ENCODE measurements around the gene EXOC4. TPM values are rescaled to one million over a fixed set of nuclear protein-coding genes. Genes with fewer than 3 reads are reported as not detected.

EXOC4 gene
- total and polyA plus RNA-seq, 12 donors = 7.5 to 41.7 (median 34.6) TPM

DNA sequence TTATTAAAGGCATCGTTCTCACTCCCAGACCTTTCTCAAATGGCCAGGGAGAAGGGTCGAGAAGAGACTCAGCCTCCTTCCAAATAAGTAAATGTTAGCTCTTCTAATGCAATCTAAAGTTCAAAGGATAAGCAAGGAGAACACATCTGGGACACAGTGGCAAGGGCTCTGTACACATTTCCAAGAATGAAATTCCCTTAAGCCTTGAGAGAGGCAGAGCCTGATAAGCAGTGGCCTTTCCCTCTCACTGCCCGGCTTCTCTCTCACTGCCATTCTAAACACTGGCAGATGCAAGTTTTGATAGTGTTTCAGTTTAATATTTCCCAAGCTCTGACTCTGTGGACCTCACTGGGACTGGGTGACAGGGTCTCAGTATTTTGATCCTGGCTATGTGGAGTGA lies 35.1 kb upstream of the EXOC4 start:
- Histone ChIP-seq H3K4me1 (no peaks in the 10 kb centered on the region), H3K27ac (no peak overlapping the region), H3K36me3 (no peaks in the 10 kb centered on the region), H3K4me3 (no peak overlapping the region), H3K9me3 (peaks cover 0 to 5% (median 0%) of the 10 kb centered on the region in 11 donors), H3K27me3 (no peaks in the 10 kb centered on the region)
- 61 to 69% methylated on average over 3 of the region's 3 CpGs for WGBS, 2 donors
- DNase-seq (no peak), ATAC-seq (no peak)
- TF ChIP-seq, protein P1, sequence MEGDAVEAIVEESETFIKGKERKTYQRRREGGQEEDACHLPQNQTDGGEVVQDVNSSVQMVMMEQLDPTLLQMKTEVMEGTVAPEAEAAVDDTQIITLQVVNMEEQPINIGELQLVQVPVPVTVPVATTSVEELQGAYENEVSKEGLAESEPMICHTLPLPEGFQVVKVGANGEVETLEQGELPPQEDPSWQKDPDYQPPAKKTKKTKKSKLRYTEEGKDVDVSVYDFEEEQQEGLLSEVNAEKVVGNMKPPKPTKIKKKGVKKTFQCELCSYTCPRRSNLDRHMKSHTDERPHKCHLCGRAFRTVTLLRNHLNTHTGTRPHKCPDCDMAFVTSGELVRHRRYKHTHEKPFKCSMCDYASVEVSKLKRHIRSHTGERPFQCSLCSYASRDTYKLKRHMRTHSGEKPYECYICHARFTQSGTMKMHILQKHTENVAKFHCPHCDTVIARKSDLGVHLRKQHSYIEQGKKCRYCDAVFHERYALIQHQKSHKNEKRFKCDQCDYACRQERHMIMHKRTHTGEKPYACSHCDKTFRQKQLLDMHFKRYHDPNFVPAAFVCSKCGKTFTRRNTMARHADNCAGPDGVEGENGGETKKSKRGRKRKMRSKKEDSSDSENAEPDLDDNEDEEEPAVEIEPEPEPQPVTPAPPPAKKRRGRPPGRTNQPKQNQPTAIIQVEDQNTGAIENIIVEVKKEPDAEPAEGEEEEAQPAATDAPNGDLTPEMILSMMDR (IDR thresholded peaks at IDR 0.05) = no peak
- intact Hi-C loops (cut with DNase I) = no loop called here

DNA sequence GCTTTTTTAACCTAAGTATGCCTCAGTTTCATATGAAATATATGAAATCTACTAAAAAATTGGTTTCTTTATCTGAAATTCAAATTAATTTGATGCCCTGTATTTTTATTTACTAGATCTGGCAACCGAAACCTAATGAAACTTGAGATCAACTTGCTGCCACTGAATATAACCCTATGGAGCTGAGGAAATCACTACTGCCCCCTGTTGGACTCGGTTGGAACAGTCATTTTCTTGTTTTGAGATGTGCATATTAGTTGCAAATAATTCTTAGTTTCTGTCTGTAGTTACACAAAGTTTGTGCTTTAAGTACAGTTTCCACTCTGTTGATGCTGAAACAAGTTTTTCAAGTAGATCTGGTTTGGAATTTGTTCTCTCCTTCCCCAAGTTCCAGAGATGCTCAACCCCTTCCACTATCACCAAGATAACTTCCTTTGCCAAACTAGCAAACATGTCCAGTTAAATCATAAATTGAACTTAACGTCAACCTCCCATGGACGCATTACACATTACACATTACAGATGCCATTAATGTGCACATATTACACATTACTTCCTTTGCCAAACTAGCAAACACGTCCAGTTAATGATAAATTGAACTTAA lies 22.2 kb upstream of the EXOC4 start:
- ATAC-seq (no peak), DNase-seq (peak in 1 of 2 donors; percentile 40)
- Histone ChIP-seq H3K4me1 (peaks cover 0 to 7% (median 0%) of the 10 kb centered on the region in 9 donors), H3K27ac (no peak overlapping the region), H3K9me3 (no peaks in the 10 kb centered on the region), H3K36me3 (no peaks in the 10 kb centered on the region), H3K27me3 (peaks cover 0 to 3% (median 0%) of the 10 kb centered on the region in 7 donors), H3K4me3 (no peak overlapping the region)
- TF ChIP-seq, protein P1 (IDR thresholded peaks at IDR 0.05) = peak; percentile 41 to 83 (median 74)
- intact Hi-C loops (cut with DNase I) = loop anchor here in 1 of 10 donors (10.0 kb wide), 1 partner anchor 146 kb away; the partner anchor contains the start of gene CHCHD3
- 35 to 38% methylated on average over 5 of the region's 5 CpGs for WGBS, 2 donors

DNA sequence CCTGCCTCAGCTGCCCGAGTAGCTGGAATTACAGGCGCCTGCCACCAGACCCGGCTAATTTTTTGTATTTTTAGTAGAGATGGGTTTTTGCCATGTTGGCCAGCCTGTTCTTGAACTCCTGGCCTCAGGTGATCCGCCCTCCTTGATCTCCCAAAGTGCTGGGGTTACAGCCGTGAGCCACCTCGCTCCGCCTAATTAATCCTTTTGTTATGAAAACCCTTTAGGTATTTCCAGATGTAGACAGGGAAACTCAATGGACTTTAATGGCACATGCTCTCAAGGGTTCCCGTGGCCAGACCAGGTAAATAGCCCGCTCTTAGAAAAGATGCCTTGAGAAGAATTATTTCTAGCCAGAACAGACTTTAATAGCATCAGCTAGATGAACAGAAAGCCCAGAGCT lies 19.7 kb upstream of the EXOC4 start:
- WGBS, 2 donors = 94% methylated on average over 9 of the region's 9 CpGs
- ATAC-seq (no peak), DNase-seq (no peak)
- TF ChIP-seq, protein P1 (IDR thresholded peaks at IDR 0.05) = no peak
- Histone ChIP-seq H3K36me3 (no peaks in the 10 kb centered on the region), H3K9me3 (no peaks in the 10 kb centered on the region), H3K4me1 (peaks cover 0 to 14% (median 0%) of the 10 kb centered on the region in 9 donors), H3K27me3 (peaks cover 0 to 3% (median 0%) of the 10 kb centered on the region in 7 donors), H3K27ac (no peak overlapping the region), H3K4me3 (no peak overlapping the region)
- intact Hi-C loops (cut with DNase I) = loop anchor here in 1 of 10 donors (10.0 kb wide), 1 partner anchor 148 kb away; the partner anchor contains the start of gene CHCHD3

DNA sequence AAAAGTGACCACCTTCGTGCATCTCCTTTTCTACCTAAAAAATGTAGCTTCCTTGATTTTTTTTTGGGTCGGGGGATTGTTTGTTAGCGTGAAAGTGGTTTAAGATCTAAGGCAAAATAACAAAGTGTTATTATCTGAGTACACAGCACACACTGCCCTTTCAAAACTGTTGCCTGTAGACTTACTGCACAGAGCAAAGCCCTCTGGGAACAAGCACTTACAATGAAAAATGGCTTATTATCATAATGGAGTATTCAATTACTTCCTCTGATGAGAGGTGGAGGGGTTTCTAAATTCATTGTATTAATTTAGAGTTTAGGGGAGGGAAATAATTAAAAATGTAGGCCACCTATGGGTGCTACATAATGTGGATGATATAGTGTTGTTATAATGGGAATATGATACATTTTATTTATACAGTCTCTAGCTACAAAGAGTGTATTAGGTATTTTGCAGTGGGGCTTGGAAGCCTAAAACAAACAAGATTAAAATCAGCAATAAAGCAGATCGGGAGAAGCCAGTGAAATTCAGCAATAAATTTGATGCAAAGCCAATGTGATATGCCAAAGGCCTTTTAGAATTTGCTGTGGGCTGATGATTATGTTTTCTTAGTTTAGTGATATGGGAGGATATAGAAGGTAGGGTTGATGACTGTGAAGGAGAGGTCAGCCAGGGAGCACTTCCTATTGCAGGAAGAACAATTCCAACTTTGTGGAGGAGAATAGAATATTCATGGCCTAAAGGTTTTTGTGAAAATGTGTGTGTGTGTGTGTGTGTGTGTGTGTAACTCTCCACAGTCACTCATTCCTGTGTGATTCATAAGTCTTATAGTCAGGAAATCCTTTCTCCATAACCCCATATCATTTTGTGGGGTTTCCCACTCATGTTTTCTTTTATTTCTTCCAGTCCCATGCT lies 17.7 kb upstream of the EXOC4 start:
- Histone ChIP-seq H3K27ac (no peak overlapping the region), H3K36me3 (no peaks in the 10 kb centered on the region), H3K4me3 (no peak overlapping the region), H3K27me3 (peaks cover 0 to 3% (median 0%) of the 10 kb centered on the region in 7 donors), H3K9me3 (no peaks in the 10 kb centered on the region), H3K4me1 (peaks cover 0 to 14% (median 0%) of the 10 kb centered on the region in 9 donors)
- ATAC-seq (peak in 3 of 8 donors; percentile 50 to 65 (median 56)), DNase-seq (peak in 1 of 2 donors; percentile 7)
- TF ChIP-seq, protein P1 (IDR thresholded peaks at IDR 0.05) = no peak
- WGBS, 2 donors = 77 to 78% methylated on average over 4 of the region's 4 CpGs
- intact Hi-C loops (cut with DNase I) = loop anchor here in 1 of 10 donors (10.0 kb wide), 1 partner anchor 150 kb away; the partner anchor contains the start of gene CHCHD3

Measured in heart right ventricle (tissue), 16 donors.